GM21717 (cell line): ENCODE results near the gene RTBDN.
"Not testable (repeated sequence)": the region's sequence is repeated elsewhere in the genome, so short reads cannot be mapped to it uniquely, and the experiment has no call there.

Experiments used
- ATAC-seq: cut with Tn5 transposase; IDR thresholded peaks from one replicate; pipeline ENCODE4 v1.9.1; 2021; ENCODE audit warnings: mild to moderate bottlenecking, moderate library complexity; ENCODE audit not compliant: unreplicated experiment

The RTBDN gene

DNA sequence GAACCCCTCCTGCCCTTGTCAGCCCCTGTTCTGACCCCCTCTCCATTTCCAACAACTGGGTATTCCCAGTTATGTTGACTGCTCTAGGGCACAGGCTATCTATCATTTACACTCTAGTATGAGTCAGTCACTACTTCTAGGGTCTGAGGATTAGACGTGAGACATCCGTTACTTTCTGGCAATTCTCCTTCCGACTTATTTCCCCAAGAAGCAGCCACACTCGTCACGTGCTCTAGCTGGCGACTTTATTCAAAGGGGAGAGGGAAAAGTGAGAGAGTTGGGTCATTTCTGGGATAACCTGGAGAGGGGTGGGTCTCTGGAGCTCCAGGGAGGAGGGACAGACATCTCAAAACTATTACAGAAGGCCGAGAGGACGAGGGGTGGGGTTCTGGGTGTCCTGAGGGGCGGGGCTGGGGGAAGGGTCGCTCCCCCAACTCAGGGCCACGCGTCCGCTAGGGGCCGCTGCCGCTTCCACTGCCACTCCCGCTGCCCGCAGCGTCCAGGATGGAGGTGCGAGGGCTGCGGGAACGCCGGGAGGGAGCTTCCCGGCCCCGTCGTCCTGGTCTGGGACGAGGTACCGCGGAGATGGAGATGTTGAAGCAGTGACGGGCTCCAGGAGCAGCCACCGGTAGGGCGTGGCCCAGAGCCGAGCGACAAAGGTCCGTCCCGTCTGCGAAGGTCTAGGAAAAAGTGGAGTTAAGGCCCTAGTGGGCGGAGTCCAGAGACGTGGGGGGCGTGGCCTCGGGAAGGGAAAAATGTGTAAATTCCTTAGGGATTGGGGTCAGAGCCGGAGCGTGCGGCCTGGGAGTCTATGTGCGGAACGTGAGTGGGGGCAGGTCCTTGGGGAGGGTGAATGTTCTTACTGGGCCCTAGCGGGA, 8.9 kb downstream of the RTBDN start:
- no peak for ATAC-seq

GRCh38 chr19:12821761-12822160, 12.6 kb downstream of the RTBDN start:
- no peak for ATAC-seq

DNA sequence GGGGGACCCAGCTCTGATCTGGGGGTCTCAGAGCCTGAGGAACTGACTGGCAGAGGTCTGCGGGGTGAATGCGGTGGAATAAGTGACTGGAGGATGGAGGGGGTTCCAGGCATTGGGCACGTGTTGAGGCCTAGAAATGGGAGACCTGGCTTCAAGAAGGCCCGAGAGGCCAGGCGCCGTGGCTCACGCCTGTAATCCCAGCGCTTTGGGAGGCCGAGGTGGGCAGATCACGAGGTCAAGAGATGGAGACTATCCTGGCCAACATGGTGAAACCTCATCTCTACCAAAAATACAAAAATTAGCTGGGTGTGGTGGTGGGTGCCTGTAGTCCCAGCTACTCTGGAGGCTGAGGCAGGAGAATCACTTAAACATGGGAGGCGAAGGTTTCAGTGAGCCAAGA, 16.6 kb downstream of the RTBDN start:
- ATAC-seq: not testable (repeated sequence)

- ATAC-seq: not testable (repeated sequence)
Observed at GRCh38 chr19:12817188-12817587, 17.2 kb downstream of the RTBDN start.

DNA sequence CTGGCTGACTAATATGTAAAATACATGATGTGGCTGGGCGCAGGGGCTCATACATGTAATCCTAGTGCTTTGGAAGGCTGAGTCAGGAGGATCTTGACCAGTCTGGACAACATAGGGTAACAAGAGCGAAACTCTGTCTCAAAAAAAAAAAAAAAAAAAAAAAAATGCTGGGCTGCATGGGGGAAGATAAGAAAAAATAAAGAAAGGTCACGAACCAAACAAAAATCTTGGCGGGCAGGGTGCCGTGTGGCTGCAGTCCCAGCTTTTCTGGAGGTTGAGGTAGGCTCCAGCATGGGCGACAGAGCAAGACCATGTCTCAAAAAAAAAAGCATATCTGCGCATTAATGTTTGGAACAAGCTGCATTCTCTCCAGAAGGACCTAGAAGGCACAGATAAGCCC, 19.3 kb downstream of the RTBDN start:
- no peak for ATAC-seq

GRCh38 chr19:12806242-12807081, 27.9 kb downstream of the RTBDN start, which contains the start of gene RNASEH2A:
Gene RNASEH2A, plus strand, starts transcription at chr19:12806584. Its CDS starts 90 bp downstream, at chr19:12806674.
- ATAC-seq: no peak

DNA sequence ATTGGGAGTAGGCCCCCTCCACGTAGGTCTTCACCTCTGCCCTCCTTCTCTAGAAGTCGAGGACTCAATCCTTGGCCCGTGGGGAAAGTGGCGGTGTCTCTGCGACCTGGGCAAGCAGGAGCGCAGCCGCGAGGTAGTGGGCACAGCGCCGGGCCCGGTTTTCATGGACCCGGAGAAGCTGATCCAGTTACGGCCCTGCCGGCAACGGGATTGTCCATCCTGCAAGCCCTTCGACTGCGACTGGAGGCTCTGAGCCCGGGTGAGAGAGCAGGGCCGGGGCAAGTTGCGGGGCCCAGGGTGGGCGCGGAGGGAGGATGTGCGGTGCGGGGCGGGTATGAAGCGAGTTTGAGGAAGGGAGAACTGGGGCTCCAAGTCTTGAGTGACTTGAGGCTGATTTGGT, 30.3 kb downstream of the RTBDN start:
- ATAC-seq: no peak

- ATAC-seq: no peak
Observed at GRCh38 chr19:12802267-12803106, 31.9 kb downstream of the RTBDN start.

- ATAC-seq: no peak
Observed at GRCh38 chr19:12801466-12802266, 32.7 kb downstream of the RTBDN start, which contains the start of the genes PRDX2 and THSD8. Gene PRDX2, minus strand, starts transcription at chr19:12801800. Its CDS starts 539 bp downstream, at chr19:12801261. Gene THSD8, plus strand, starts transcription at chr19:12802069. Its CDS starts 3 bp downstream, at chr19:12802072.

DNA sequence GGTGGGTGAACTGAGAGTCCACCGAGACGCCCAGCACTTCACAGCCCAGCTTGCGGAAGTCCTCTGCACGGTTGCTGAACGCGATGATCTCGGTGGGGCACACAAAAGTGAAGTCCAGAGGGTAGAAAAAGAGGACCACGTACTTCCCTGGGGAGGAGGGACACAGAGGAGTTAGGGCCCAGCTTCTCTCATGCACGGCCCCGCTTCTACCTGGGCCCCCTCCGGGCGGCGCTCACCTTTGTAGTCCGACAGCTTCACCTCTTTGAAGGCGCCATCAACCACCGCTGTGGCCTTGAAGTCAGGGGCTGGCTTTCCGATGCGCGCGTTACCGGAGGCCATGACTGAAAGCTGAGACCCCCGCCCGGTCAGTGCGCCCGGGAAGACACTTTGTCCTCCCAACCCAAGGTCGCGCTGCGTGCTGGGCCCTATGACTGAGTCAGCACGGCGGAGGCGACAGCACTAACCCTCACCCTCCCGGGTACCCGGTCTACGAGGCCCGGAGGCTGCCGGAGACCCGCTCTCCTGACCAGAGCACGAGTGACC, 33.4 kb downstream of the RTBDN start:
- no peak for ATAC-seq

DNA sequence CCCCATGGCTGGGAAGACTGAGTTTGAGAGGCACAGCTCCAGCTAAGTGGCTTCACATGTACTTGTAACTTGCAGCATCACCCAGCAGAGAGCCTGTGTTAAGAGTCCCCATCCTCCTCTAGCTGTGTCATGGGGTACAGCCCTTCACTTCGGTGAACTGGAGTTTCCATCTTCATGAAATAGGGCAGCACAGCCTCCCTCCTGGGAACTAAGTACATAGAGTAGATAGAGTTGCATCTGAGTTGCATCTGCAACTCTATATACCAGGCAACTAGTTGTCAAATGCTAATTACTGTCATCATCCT, 34.0 kb downstream of the RTBDN start:
- no peak for ATAC-seq

DNA sequence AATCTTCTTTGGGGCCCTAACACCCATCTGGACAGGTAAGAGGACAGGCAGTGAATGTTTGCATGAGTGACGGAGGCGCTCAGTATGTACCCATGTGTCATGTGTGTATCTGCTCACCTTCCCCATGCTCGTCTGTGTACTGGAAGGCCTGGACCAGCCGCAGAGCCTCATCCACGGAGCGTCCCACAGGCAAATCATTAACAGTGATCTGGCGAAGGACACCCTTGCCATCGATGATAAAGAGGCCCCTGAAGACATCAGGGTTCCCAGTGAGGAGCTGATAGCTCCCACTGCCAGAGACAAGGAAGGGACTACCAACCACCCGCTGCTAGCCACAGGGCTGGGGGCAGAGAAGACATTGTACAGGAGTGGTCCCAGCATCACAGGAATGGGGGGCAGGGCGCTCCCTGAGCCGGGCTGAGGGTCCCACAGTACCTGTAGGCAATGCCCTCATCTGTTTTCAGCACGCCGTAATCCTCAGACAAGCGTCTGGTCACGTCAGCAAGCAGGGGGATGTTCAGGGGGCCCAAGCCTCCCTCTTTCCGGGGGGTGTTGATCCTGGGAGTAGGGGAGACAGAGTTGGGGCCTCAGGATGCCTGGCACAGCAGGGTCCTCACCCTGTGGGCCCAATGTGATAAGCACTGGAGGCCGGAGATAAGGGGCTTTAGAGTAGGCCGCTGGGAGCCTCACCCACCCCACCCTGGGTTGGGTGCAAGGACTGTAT, 34.5 kb downstream of the RTBDN start:
- ATAC-seq: no peak

DNA sequence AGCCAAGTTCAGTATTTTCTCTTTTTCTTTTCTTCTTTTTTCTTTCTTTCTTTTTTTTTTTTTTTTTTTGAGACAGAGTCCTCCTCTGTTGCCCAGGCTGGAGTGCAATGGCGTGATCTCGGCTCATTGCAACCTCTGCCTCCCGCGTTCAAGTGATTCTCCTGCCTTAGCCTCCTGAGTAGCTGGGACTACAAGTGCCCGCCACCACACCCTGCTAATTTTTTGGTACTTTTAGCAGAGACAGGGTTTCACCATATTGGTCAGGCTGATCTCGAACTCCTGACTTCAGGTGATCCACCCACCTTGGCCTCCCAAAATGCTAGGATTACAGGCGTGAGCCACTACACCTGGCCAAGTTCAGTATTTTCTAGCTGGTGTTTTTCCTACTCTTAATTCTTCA, 36.8 kb downstream of the RTBDN start:
- ATAC-seq: not testable (repeated sequence)

DNA sequence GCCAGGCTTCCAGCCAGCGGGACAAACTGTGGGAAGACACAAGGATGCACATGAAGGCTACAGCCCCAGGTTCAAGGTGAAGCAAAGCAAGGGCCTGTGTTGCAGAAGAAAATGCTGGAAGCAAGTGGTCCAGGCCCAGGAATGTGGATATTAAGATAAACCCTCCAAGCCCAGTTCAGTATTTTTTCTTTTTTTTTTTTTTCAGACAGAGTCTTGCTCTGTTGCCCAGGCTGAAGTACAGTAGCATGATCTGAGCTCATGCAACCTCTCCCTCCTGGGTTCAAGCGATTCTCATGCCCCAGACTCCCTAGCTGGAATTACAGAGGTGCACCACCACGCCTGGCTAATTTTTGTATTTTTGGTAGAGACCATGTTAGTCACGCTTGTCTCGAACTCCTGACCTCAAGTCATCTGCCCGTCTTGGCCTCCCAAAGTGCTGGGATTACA, 37.2 kb downstream of the RTBDN start:
- no peak for ATAC-seq

DNA sequence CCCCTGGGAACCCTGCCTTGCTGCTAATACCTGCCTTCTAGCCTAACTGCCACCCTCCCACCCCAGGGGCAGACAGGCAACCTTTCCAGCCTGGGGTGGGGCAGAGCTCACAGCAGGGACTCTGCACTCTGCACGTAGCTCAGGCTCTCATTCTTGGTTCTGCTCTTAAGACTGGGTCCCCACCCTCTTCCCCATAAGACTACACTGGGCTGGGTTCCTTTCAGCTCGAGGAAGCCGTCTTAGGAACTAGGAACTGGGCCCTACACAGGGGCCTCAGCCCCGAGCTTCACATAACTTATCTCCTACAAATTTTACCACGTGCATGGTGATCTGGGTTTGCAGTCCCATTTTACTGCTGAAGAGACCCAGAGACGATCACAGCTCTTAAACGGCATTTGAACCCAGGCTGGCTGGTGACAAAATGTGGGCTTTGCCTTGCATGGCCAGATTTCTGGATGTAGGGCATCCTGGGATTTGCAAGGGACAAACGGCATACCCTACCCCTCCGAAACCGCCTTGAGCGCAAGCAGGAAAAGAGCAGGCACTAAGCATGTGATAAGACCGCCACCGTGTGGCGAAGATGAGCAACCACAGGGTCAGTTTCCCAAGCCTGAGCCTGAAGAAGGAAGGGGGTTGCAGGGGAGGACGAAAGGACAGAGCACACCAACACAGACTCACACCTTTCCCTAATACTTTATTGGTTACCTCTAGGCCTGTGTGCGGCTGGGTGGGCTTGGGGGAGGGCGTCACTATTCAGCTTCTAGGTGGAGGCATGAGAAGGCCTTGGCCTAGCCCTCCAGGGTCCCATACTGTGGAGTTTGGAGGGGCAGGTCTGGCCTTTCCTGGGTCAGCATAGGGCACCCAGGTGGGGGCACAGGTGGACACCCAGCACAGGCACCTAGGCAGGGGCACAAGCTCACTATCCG, 38.0 kb downstream of the RTBDN start:
- no peak for ATAC-seq

DNA sequence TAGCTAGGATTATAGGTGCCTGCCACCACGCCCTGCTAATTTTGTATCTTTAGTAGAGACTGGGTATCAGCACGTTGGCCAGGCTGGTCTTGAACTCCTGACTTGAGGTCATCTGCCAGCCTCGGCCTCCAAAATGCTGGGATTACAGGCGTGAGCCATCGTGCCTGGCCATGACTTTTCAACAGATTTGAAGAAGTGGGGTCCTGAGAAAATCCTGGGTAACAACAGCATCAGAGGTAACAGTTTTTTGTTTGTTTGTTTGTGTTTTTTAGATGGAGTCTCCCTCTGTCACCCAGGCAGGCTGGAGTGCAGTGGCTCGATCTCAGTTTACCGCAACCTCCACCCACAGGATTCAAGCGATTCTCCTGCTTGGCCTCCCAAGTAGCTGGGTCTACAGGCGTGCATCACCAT, 39.4 kb downstream of the RTBDN start:
- ATAC-seq: no peak

DNA sequence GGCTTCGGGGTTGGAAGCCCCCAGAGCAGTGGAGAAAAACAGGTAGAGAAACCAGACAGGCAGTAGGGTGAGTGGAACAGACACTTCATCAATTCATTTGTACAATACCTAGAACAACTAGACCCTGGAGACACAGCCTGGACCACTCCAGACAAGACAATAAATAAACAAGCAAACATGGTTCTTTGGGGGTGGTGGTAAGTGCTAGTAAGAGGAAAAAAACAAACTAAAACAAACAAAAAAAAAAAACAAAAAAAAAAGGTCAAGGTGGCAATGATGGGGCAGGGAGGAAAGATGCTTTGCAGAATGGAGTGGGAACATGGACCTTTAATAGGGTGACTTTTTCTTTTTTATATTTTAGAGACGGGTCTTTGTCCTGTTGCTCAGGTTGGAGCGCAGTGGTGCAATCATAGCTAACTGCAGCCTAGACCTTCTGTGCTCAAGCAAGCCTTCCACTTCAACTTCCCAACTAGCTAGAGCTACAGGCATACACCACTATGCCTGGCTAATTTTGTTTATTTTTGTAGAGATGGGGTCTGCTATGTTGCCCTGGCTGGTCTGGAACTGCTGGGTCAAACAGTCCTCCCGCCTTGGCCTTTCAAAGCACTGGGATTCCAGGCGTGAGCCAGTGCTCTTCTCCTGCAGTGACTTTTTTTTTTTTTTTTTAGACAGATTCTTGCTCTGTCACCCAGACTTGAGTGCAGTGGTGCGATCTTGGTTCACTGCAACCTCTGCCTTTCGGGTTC, 40.0 kb downstream of the RTBDN start:
- ATAC-seq: no peak
